GM18867 (cell line): ENCODE data around the gene AHNAK.
"Not testable (repeated sequence)": the region's sequence is repeated elsewhere in the genome, so short reads cannot be mapped to it uniquely, and the experiment has no call there.

Source experiments
- ATAC-seq: cut with Tn5 transposase; IDR thresholded peaks from one replicate; pipeline ENCODE4 v1.9.1; 2021; ENCODE audit warnings: mild to moderate bottlenecking, moderate library complexity; ENCODE audit not compliant: unreplicated experiment

AHNAK gene

GRCh38 chr11:62553839-62554361, 7.3 kb upstream of the AHNAK start:
- ATAC-seq = no peak

- ATAC-seq = no peak
Observed at GRCh38 chr11:62553080-62553838, 6.7 kb upstream of the AHNAK start.

GRCh38 chr11:62552485-62553079, 6.0 kb upstream of the AHNAK start:
- no peak for ATAC-seq

GRCh38 chr11:62550478-62550877, 3.9 kb upstream of the AHNAK start:
- ATAC-seq = not testable (repeated sequence)

GRCh38 chr11:62548545-62549335, 2.1 kb upstream of the AHNAK start:
- no peak for ATAC-seq

- no peak for ATAC-seq
Observed at GRCh38 chr11:62547691-62548281, 1.2 kb upstream of the AHNAK start.

- no peak for ATAC-seq
Observed at GRCh38 chr11:62546929-62547625, 471 bp upstream of the AHNAK start.

GRCh38 chr11:62545437-62546243, 966 bp downstream of the AHNAK start:
- ATAC-seq = no peak

GRCh38 chr11:62544581-62545436, 1.8 kb downstream of the AHNAK start:
- no peak for ATAC-seq

GRCh38 chr11:62543680-62544444, 2.7 kb downstream of the AHNAK start:
- ATAC-seq = no peak

GRCh38 chr11:62542750-62543567, 3.6 kb downstream of the AHNAK start:
- ATAC-seq = peak; percentile 40

GRCh38 chr11:62542111-62542745, 4.4 kb downstream of the AHNAK start:
- no peak for ATAC-seq

GRCh38 chr11:62540804-62541701, 5.6 kb downstream of the AHNAK start:
- peak; percentile 34 for ATAC-seq

GRCh38 chr11:62539238-62539925, 7.2 kb downstream of the AHNAK start:
- ATAC-seq = no peak
